ENCODE measurements around the gene CUBN. TPM values are rescaled to one million over a fixed set of nuclear protein-coding genes. Genes with fewer than 3 reads are reported as not detected.

CUBN gene
- total RNA-seq, 3 donors from 2014 or later (not counting 1 experiment from before 2014, with no cell fraction given): 4.7 to 5.6 (median 5.1) TPM

DNA sequence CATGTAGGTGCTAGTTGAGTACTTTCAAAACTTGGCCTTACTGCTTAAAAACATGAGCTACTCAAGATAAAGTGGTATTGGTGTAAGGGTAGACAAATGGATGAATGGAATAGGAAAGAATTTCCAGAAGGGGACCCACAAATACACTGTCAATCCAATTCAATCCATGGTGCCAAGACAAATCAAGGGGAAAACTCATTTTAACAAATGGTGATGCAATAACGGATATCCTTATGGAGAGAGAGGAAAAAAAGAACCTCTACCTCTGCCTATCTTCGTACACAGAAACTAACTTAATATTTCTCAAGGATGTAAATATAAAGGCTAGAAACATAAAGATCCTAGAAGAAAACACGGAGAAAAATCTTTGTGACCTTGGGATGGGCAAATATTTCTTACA, 188.5 kb downstream of the CUBN start:
- no peak for DNase-seq
- no peaks in the 10 kb centered on the region for H3K36me3 ChIP-seq (ENCODE audit: control insufficient read depth, insufficient read depth, low read length)
- no peaks in the 10 kb centered on the region for H3K4me1 Mint-ChIP-seq
- H3K4me3 ChIP-seq (ENCODE audit: low read length): no peak overlapping the region
- H3K4me3 Mint-ChIP-seq: no peak overlapping the region
- no peak overlapping the region for H3K27ac ChIP-seq (ENCODE audit: low read length)
- TF ChIP-seq, protein P1, sequence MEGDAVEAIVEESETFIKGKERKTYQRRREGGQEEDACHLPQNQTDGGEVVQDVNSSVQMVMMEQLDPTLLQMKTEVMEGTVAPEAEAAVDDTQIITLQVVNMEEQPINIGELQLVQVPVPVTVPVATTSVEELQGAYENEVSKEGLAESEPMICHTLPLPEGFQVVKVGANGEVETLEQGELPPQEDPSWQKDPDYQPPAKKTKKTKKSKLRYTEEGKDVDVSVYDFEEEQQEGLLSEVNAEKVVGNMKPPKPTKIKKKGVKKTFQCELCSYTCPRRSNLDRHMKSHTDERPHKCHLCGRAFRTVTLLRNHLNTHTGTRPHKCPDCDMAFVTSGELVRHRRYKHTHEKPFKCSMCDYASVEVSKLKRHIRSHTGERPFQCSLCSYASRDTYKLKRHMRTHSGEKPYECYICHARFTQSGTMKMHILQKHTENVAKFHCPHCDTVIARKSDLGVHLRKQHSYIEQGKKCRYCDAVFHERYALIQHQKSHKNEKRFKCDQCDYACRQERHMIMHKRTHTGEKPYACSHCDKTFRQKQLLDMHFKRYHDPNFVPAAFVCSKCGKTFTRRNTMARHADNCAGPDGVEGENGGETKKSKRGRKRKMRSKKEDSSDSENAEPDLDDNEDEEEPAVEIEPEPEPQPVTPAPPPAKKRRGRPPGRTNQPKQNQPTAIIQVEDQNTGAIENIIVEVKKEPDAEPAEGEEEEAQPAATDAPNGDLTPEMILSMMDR (IDR thresholded peaks at IDR 0.05): no peak
- H3K27me3 Mint-ChIP-seq (ENCODE audit: low read depth in 2 of 2): peaks cover 0 to 10% of the 10 kb centered on the region in 2 donors
- H3K4me1 ChIP-seq (ENCODE audit: control insufficient read depth, insufficient read depth, low read length): no peaks in the 10 kb centered on the region
- no peaks in the 10 kb centered on the region for H3K36me3 Mint-ChIP-seq
- no peak overlapping the region for H3K27ac Mint-ChIP-seq
- no peaks in the 10 kb centered on the region for H3K27me3 ChIP-seq (ENCODE audit: control insufficient read depth, insufficient read depth, low read length)
- WGBS (ENCODE audit: insufficient coverage): no CpG with 5 or more reads among the region's 3 CpGs
- intact Hi-C loops (cut with micrococcal nuclease): no loop called here
- H3K9me3 ChIP-seq (ENCODE audit: control insufficient read depth, insufficient read depth, low read length): no peaks in the 10 kb centered on the region
- ATAC-seq: no peak
- no peaks in the 10 kb centered on the region for H3K9me3 Mint-ChIP-seq

DNA sequence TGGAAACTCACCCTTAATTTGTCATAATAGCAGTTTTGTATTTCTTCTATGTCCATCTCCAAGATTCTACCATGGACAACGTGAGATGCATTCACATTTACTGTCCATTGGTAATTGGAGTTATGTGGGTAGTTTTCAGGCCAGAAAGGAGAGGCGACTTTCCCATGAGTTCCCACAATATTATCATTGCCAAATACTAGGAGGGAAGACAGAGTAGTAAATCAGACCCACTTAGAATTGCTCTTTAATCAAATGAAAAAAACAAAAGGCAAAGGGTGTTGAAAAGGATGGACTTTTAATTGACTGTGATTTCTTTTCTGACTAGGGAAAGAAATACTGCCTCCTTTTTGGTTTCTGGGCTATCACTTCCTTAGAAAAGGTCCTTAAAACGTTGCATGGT, 190.7 kb downstream of the CUBN start:
- Histone ChIP-seq H3K4me1 (ENCODE audit: control insufficient read depth, insufficient read depth, low read length) (no peaks in the 10 kb centered on the region), H3K27me3 (ENCODE audit: control insufficient read depth, insufficient read depth, low read length) (no peaks in the 10 kb centered on the region), H3K4me3 (ENCODE audit: low read length) (no peak overlapping the region), H3K9me3 (ENCODE audit: control insufficient read depth, insufficient read depth, low read length) (no peaks in the 10 kb centered on the region), H3K27ac (ENCODE audit: low read length) (no peak overlapping the region), H3K36me3 (ENCODE audit: control insufficient read depth, insufficient read depth, low read length) (no peaks in the 10 kb centered on the region)
- Mint-ChIP-seq H3K36me3 (no peaks in the 10 kb centered on the region), H3K4me1 (no peaks in the 10 kb centered on the region), H3K27ac (no peak overlapping the region), H3K9me3 (no peaks in the 10 kb centered on the region), H3K4me3 (no peak overlapping the region), H3K27me3 (ENCODE audit: low read depth in 2 of 2) (peaks cover 0 to 10% of the 10 kb centered on the region in 2 donors)
- WGBS (ENCODE audit: insufficient coverage): 10% methylated on average over 1 of the region's 3 CpGs
- ATAC-seq (no peak), DNase-seq (no peak)
- TF ChIP-seq, protein P1 (IDR thresholded peaks at IDR 0.05): no peak
- intact Hi-C loops (cut with micrococcal nuclease): no loop called here

DNA sequence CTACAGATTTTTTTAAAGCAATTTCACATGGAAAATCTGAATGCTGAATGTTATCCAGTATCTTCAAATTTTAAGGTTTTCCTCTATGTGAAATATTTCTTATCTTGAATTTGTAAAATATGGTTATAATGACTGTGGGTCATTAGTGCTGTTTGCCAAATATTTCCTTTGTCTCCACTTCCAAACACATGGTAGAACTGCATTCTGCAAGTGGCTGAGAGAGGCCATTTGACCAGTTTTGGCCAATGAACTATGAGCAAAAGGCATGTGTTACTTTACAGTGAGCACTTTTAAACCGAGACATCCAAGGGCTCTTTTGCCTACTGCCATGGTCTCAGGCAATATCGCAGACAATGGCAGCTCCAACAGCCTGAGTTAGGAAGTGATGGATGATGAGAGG, 195.2 kb downstream of the CUBN start:
- Histone ChIP-seq H3K36me3 (ENCODE audit: control insufficient read depth, insufficient read depth, low read length) (no peaks in the 10 kb centered on the region), H3K27me3 (ENCODE audit: control insufficient read depth, insufficient read depth, low read length) (no peaks in the 10 kb centered on the region), H3K9me3 (ENCODE audit: control insufficient read depth, insufficient read depth, low read length) (no peaks in the 10 kb centered on the region), H3K27ac (ENCODE audit: low read length) (no peak overlapping the region), H3K4me1 (ENCODE audit: control insufficient read depth, insufficient read depth, low read length) (no peaks in the 10 kb centered on the region), H3K4me3 (ENCODE audit: low read length) (no peak overlapping the region)
- H3K27ac Mint-ChIP-seq: no peak overlapping the region
- TF ChIP-seq, protein P1 (IDR thresholded peaks at IDR 0.05): no peak
- H3K36me3 Mint-ChIP-seq: no peaks in the 10 kb centered on the region
- DNase-seq (no peak), ATAC-seq (no peak)
- H3K4me3 Mint-ChIP-seq: no peak overlapping the region
- no peaks in the 10 kb centered on the region for H3K4me1 Mint-ChIP-seq
- H3K9me3 Mint-ChIP-seq: no peaks in the 10 kb centered on the region
- intact Hi-C loops (cut with micrococcal nuclease): no loop called here
- H3K27me3 Mint-ChIP-seq (ENCODE audit: low read depth in 2 of 2): no peaks in the 10 kb centered on the region
- 98% methylated on average over 2 of the region's 2 CpGs for WGBS (ENCODE audit: insufficient coverage)

DNA sequence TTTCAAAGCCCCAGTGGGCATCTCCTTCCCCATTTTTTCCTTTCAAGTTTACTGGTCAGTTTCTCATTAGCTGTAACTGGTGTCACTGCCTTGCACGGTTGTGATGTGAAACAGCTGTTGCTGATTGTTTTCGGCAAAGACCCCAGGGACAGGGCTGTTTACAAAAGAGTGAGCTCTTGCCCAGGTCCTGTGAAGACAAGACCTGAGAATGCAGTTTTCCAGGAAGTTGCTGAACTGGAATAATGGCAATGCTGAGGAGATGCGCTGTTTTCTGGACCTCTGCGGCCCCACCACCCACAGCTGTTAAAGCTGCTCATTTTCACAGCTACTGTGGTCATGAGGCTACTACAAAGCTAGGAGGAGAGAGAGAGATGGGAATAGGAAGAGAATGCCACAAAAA, 195.8 kb downstream of the CUBN start:
- no peaks in the 10 kb centered on the region for H3K9me3 ChIP-seq (ENCODE audit: control insufficient read depth, insufficient read depth, low read length)
- Mint-ChIP-seq H3K36me3 (no peaks in the 10 kb centered on the region), H3K4me3 (no peak overlapping the region), H3K27me3 (ENCODE audit: low read depth in 2 of 2) (no peaks in the 10 kb centered on the region), H3K4me1 (no peaks in the 10 kb centered on the region), H3K27ac (no peak overlapping the region), H3K9me3 (no peaks in the 10 kb centered on the region)
- WGBS (ENCODE audit: insufficient coverage): 98% methylated on average over 4 of the region's 4 CpGs
- no peaks in the 10 kb centered on the region for H3K4me1 ChIP-seq (ENCODE audit: control insufficient read depth, insufficient read depth, low read length)
- no peak overlapping the region for H3K4me3 ChIP-seq (ENCODE audit: low read length)
- ATAC-seq: no peak
- TF ChIP-seq, protein P1 (IDR thresholded peaks at IDR 0.05): no peak
- no peaks in the 10 kb centered on the region for H3K36me3 ChIP-seq (ENCODE audit: control insufficient read depth, insufficient read depth, low read length)
- no peak overlapping the region for H3K27ac ChIP-seq (ENCODE audit: low read length)
- intact Hi-C loops (cut with micrococcal nuclease): no loop called here
- no peaks in the 10 kb centered on the region for H3K27me3 ChIP-seq (ENCODE audit: control insufficient read depth, insufficient read depth, low read length)
- DNase-seq: no peak

Data from natural killer cell (primary cell).